22Rv1 (cell line): ENCODE measurements around the gene ARMH2.

Experiments used
- ZFX ChIP-seq: fragments of 450-650 bp; IDR thresholded peaks from 2 replicates; pipeline ENCODE4 v1.6.1; 2017; ENCODE audit warnings: antibody characterized with exemption, borderline replicate concordance
- TF ChIP-seq, protein P1 (sequence below): fragments of 450-650 bp; IDR thresholded peaks from 2 replicates; pipeline ENCODE4 v1.5.1; 2017; ENCODE audit warnings: mild to moderate bottlenecking

DNA sequence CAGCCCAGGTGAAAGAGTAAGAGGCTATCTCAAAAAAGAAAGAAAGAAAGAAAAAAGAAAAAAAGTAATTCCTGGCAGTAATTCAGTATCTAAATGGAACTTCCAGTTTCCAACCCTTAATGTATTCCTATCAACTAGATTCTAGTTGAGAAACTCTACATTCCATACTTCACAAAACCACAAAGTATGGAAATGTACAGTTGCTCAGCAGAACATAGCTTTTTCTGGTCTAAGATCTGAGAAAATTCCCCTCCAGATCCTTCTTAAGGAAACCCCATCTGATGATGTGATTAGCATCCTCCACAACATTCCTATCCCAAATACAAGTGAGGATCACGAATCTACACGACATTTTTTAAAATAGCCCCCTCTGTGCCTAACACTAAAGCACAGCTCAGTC lies 3.6 kb downstream of the ARMH2 start:
- TF ChIP-seq, protein P1, sequence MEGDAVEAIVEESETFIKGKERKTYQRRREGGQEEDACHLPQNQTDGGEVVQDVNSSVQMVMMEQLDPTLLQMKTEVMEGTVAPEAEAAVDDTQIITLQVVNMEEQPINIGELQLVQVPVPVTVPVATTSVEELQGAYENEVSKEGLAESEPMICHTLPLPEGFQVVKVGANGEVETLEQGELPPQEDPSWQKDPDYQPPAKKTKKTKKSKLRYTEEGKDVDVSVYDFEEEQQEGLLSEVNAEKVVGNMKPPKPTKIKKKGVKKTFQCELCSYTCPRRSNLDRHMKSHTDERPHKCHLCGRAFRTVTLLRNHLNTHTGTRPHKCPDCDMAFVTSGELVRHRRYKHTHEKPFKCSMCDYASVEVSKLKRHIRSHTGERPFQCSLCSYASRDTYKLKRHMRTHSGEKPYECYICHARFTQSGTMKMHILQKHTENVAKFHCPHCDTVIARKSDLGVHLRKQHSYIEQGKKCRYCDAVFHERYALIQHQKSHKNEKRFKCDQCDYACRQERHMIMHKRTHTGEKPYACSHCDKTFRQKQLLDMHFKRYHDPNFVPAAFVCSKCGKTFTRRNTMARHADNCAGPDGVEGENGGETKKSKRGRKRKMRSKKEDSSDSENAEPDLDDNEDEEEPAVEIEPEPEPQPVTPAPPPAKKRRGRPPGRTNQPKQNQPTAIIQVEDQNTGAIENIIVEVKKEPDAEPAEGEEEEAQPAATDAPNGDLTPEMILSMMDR: no peak
- TF ChIP-seq ZFX: no peak
